ENCODE data around the gene BLMH. TPM values are rescaled to one million over a fixed set of nuclear protein-coding genes. Genes with fewer than 3 reads are reported as not detected.

The BLMH gene
- polyA plus RNA-seq: 10 to 100 TPM in 3 of 4 donors, 1 to 10 TPM in 1; 8.3 to 56.6 (median 15.0) TPM
- long read RNA-seq, donor 1: 0 reads
- long read RNA-seq, donor 2, transcript BLMH-206 (1 exons, 2,079 nt): major isoform, 13 of 16 reads
- long read RNA-seq, donor 2, partial matches to known transcripts: 0 of 16 reads
- long read RNA-seq, donor 2, other reads (novel, unspliced or antisense): 0 of 16 reads
- long read RNA-seq, donor 3, transcript BLMH-206 (1 exons, 2,079 nt): major isoform, 20 of 26 reads
- long read RNA-seq, donor 3, partial matches to known transcripts: 0 of 26 reads
- long read RNA-seq, donor 3, other reads (novel, unspliced or antisense): 0 of 26 reads
- long read RNA-seq, donor 4: 0 reads
- long read RNA-seq, donor 5, transcript BLMH-206 (1 exons, 2,079 nt): major isoform, 12 of 12 reads
- long read RNA-seq, donor 5, partial matches to known transcripts: 0 of 12 reads
- long read RNA-seq, donor 5, other reads (novel, unspliced or antisense): 0 of 12 reads
- long read RNA-seq, donor 6, transcript BLMH-201 (12 exons, 2,365 nt): minor isoform, 8 of 28 reads
- long read RNA-seq, donor 6, transcript BLMH-206 (1 exons, 2,079 nt): major isoform, 20 of 28 reads
- long read RNA-seq, donor 6, partial matches to known transcripts: 0 of 28 reads
- long read RNA-seq, donor 6, other reads (novel, unspliced or antisense): 0 of 28 reads
- long read RNA-seq, donor 7, transcript BLMH-206 (1 exons, 2,079 nt): major isoform, 17 of 27 reads
- long read RNA-seq, donor 7, transcript BLMH-201 (12 exons, 2,365 nt): minor isoform, 8 of 27 reads
- long read RNA-seq, donor 7, partial matches to known transcripts: 0 of 27 reads
- long read RNA-seq, donor 7, other reads (novel, unspliced or antisense): 0 of 27 reads
- long read RNA-seq, donor 8, transcript BLMH-206 (1 exons, 2,079 nt): major isoform, 5 of 6 reads
- long read RNA-seq, donor 8, partial matches to known transcripts: 0 of 6 reads
- long read RNA-seq, donor 8, other reads (novel, unspliced or antisense): 0 of 6 reads
- long read RNA-seq, donor 9, partial matches to known transcripts: 0 of 5 reads
- long read RNA-seq, donor 9, other reads (novel, unspliced or antisense): 0 of 5 reads
- long read RNA-seq, donor 10, transcript BLMH-201 (12 exons, 2,365 nt): minor isoform, 6 of 36 reads
- long read RNA-seq, donor 10, transcript BLMH-206 (1 exons, 2,079 nt): major isoform, 29 of 36 reads
- long read RNA-seq, donor 10, partial matches to known transcripts: 0 of 36 reads
- long read RNA-seq, donor 10, other reads (novel, unspliced or antisense): 0 of 36 reads

DNA sequence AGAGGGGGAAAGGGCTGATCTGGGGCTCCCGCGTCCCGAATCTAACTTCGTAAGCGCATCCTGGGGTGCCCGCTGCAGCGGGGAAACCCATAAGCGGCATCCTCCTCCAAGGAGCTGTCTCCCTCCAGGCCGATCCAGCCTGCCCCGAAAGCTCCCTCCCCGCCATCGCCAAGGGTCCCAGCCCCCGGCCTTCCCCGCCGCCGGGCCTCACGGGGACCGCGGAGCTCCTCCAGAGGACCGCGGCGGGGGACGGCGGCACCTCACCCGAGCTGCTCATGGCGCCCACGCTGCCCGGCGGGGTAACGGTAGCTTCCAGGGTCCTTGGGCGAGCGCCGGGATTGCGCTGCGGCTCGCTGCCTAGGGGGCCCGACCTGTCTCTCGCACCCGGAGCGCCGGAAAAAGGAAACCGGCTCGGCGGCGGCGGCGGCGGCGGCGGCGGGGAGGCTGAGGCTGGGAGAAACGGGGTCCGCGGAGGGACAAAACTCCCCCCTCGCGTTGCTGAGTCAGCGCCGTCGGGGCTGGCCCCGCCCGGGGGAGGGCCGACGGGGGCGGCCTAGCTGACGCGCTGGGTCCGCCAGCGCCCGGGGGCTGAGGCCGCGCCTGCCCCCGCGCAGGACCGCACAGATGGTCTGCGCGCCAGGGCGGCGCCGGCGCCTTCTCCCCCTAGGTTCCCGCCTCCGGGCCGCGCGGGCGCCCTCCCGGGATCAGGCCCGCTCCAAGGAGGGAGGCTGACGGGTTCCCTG, at the start of gene BLMH:
Gene BLMH (minus strand): TSS at position 402 of the 743 bp plus-strand sequence. CDS start 125 bp downstream, at position 277.
- H3K4me1 ChIP-seq (ENCODE audit: control insufficient read depth in 3 of 3, insufficient read depth in 2 of 3, low read depth in 1 of 3, low read length in 2 of 3): peaks cover 0 to 4% (median 4%) of the 10 kb centered on the region in 3 donors
- DNase-seq (peak; percentile 62 to 92), FAIRE-seq (no peak)
- H3K27ac ChIP-seq (ENCODE audit: low read depth in 1 of 3, low read length in 2 of 3): peak within 1 kb of the TSS; percentile 52 to 86 (median 82)
- 0 to 1% (median 1%) methylated on average over 51 to 89 of the region's 89 CpGs for WGBS, 3 donors
- peaks cover 0 to 4% (median 0%) of the 10 kb centered on the region in 3 donors for H3K27me3 ChIP-seq (ENCODE audit: control insufficient read depth in 3 of 3, insufficient read depth in 3 of 3, low read length in 3 of 3)
- peak within 1 kb of the TSS; percentile 81 to 98 (median 86) for H3K4me3 ChIP-seq (ENCODE audit: low read depth in 1 of 3, low read length in 3 of 3)
- no peaks in the 10 kb centered on the region for H3K9me3 ChIP-seq (ENCODE audit: control insufficient read depth in 2 of 2, insufficient read depth in 1 of 2, low read depth in 1 of 2, low read length in 1 of 2)
- peaks cover 0 to 13% (median 2%) of the 10 kb centered on the region in 3 donors for H3K36me3 ChIP-seq (ENCODE audit: control insufficient read depth in 3 of 3, insufficient read depth in 2 of 3, low read depth in 1 of 3, low read length in 3 of 3)

DNA sequence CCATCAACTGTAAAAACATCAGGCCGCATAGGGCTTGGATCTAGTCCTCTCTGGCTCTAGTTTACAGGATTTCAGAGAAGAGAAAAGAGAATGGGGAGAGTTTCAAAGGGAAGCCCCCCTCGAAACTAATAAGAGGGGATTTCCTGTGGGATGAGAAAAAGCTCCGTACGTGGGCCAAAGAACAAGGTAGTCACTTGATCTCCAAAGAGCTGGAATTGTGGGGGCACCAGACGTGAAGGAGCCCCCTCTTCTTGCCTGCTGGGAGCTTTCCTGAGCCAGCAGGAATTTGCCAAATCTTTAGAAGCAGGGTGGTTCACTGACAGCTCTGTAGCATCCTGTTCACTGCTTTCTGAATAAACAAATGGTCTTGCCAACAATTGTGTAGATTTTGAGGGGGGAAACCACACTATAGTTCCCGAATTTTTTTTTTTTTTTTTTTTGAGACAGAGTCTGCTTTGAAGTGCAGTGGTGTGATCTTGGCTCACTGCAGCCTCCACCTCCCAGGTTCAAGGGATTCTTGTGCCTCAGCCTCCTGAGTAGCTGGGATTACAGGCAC, 49.1 kb upstream of the BLMH start:
- WGBS, 3 donors: 49 to 85% (median 72%) methylated on average over 6 of the region's 6 CpGs
- no peak for DNase-seq
- Histone ChIP-seq H3K4me3 (ENCODE audit: low read depth in 1 of 3, low read length in 3 of 3) (no peak overlapping the region), H3K27ac (ENCODE audit: low read depth in 1 of 3, low read length in 2 of 3) (peak overlapping the region in 2 of 3 donors; percentile 36 to 66), H3K9me3 (ENCODE audit: control insufficient read depth in 2 of 2, insufficient read depth in 1 of 2, low read depth in 1 of 2, low read length in 1 of 2) (no peaks in the 10 kb centered on the region), H3K36me3 (ENCODE audit: control insufficient read depth in 3 of 3, insufficient read depth in 2 of 3, low read depth in 1 of 3, low read length in 3 of 3) (no peaks in the 10 kb centered on the region), H3K4me1 (ENCODE audit: control insufficient read depth in 3 of 3, insufficient read depth in 2 of 3, low read depth in 1 of 3, low read length in 2 of 3) (peaks cover 0 to 41% (median 0%) of the 10 kb centered on the region in 3 donors), H3K27me3 (ENCODE audit: control insufficient read depth in 3 of 3, insufficient read depth in 3 of 3, low read length in 3 of 3) (no peaks in the 10 kb centered on the region)
- no peak for FAIRE-seq

GRCh38 chr17:30339086-30339485, 47.3 kb upstream of the BLMH start:
- WGBS, 3 donors: 77 to 90% (median 83%) methylated on average over 2 of the region's 2 CpGs
- H3K9me3 ChIP-seq (ENCODE audit: control insufficient read depth in 2 of 2, insufficient read depth in 1 of 2, low read depth in 1 of 2, low read length in 1 of 2): no peaks in the 10 kb centered on the region
- peaks cover 0 to 35% (median 0%) of the 10 kb centered on the region in 3 donors for H3K4me1 ChIP-seq (ENCODE audit: control insufficient read depth in 3 of 3, insufficient read depth in 2 of 3, low read depth in 1 of 3, low read length in 2 of 3)
- no peak for DNase-seq
- H3K27me3 ChIP-seq (ENCODE audit: control insufficient read depth in 3 of 3, insufficient read depth in 3 of 3, low read length in 3 of 3): no peaks in the 10 kb centered on the region
- no peak overlapping the region for H3K4me3 ChIP-seq (ENCODE audit: low read depth in 1 of 3, low read length in 3 of 3)
- FAIRE-seq: no peak
- H3K27ac ChIP-seq (ENCODE audit: low read depth in 1 of 3, low read length in 2 of 3): no peak overlapping the region
- H3K36me3 ChIP-seq (ENCODE audit: control insufficient read depth in 3 of 3, insufficient read depth in 2 of 3, low read depth in 1 of 3, low read length in 3 of 3): no peaks in the 10 kb centered on the region

DNA sequence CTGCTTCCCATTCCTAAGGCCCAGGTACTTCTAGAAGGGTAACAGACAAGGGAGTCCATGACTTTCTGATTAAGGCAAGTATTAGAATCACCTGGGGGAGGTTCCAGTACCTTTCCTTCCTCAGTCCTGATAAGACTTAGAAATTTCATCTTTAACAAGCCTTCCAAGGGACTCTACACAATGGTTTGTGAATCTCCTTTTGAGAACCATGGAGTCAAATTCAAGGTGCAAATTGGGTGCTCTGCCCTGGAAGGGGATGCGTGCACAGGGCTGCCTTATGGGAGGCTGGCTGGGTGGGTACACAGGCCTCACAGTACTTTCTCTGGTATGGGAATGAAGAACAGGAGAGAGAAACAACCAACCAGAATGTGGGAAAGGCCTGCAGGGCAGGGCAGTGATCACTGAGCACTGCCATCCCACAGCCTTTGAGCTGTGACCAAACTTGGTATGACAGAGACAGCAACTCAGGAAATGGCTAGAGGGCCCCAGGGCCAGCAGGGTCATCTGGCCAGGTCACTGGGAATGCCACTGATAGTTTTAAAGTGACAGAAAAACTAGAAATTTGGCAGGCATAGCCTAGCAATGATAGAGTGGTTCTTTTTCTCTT, 45.8 kb upstream of the BLMH start:
- no peak for DNase-seq

GRCh38 chr17:30336369-30337171, 44.8 kb upstream of the BLMH start:
- FAIRE-seq (no peak), DNase-seq (peak; percentile 87 to 93)
- WGBS, 3 donors: 18 to 40% (median 22%) methylated on average over 8 of the region's 8 CpGs
- Histone ChIP-seq H3K4me1 (ENCODE audit: control insufficient read depth in 3 of 3, insufficient read depth in 2 of 3, low read depth in 1 of 3, low read length in 2 of 3) (peaks cover 0 to 47% (median 2%) of the 10 kb centered on the region in 3 donors), H3K4me3 (ENCODE audit: low read depth in 1 of 3, low read length in 3 of 3) (no peak overlapping the region), H3K9me3 (ENCODE audit: control insufficient read depth in 2 of 2, insufficient read depth in 1 of 2, low read depth in 1 of 2, low read length in 1 of 2) (no peaks in the 10 kb centered on the region), H3K36me3 (ENCODE audit: control insufficient read depth in 3 of 3, insufficient read depth in 2 of 3, low read depth in 1 of 3, low read length in 3 of 3) (no peaks in the 10 kb centered on the region), H3K27ac (ENCODE audit: low read depth in 1 of 3, low read length in 2 of 3) (peak overlapping the region in 1 of 3 donors; percentile 82), H3K27me3 (ENCODE audit: control insufficient read depth in 3 of 3, insufficient read depth in 3 of 3, low read length in 3 of 3) (no peaks in the 10 kb centered on the region)

More for the DNA sequence above, 45.8 kb upstream of the BLMH start:
- H3K36me3 ChIP-seq (ENCODE audit: control insufficient read depth in 3 of 3, insufficient read depth in 2 of 3, low read depth in 1 of 3, low read length in 3 of 3): no peaks in the 10 kb centered on the region
- H3K27ac ChIP-seq (ENCODE audit: low read depth in 1 of 3, low read length in 2 of 3): peak overlapping the region in 1 of 3 donors; percentile 82
- H3K9me3 ChIP-seq (ENCODE audit: control insufficient read depth in 2 of 2, insufficient read depth in 1 of 2, low read depth in 1 of 2, low read length in 1 of 2): no peaks in the 10 kb centered on the region
- H3K27me3 ChIP-seq (ENCODE audit: control insufficient read depth in 3 of 3, insufficient read depth in 3 of 3, low read length in 3 of 3): no peaks in the 10 kb centered on the region
- H3K4me3 ChIP-seq (ENCODE audit: low read depth in 1 of 3, low read length in 3 of 3): no peak overlapping the region
- H3K4me1 ChIP-seq (ENCODE audit: control insufficient read depth in 3 of 3, insufficient read depth in 2 of 3, low read depth in 1 of 3, low read length in 2 of 3): peaks cover 0 to 37% (median 2%) of the 10 kb centered on the region in 3 donors
- WGBS, 3 donors: 91 to 99% (median 91%) methylated on average over 1 of the region's 1 CpG
- no peak for FAIRE-seq

GRCh38 chr17:30334421-30334820, 42.7 kb upstream of the BLMH start:
- Histone ChIP-seq H3K4me3 (ENCODE audit: low read depth in 1 of 3, low read length in 3 of 3) (no peak overlapping the region), H3K4me1 (ENCODE audit: control insufficient read depth in 3 of 3, insufficient read depth in 2 of 3, low read depth in 1 of 3, low read length in 2 of 3) (peaks cover 0 to 43% (median 2%) of the 10 kb centered on the region in 3 donors), H3K27ac (ENCODE audit: low read depth in 1 of 3, low read length in 2 of 3) (peak overlapping the region in 1 of 3 donors; percentile 72), H3K27me3 (ENCODE audit: control insufficient read depth in 3 of 3, insufficient read depth in 3 of 3, low read length in 3 of 3) (no peaks in the 10 kb centered on the region), H3K9me3 (ENCODE audit: control insufficient read depth in 2 of 2, insufficient read depth in 1 of 2, low read depth in 1 of 2, low read length in 1 of 2) (no peaks in the 10 kb centered on the region), H3K36me3 (ENCODE audit: control insufficient read depth in 3 of 3, insufficient read depth in 2 of 3, low read depth in 1 of 3, low read length in 3 of 3) (no peaks in the 10 kb centered on the region)
- no peak for FAIRE-seq
- WGBS, 3 donors: 90 to 92% (median 92%) methylated on average over 4 of the region's 4 CpGs
- DNase-seq: no peak

Measured in small intestine (tissue), 16 donors.